NCI-H2107 treated with DMSO at 0.1 percent for 48 hours (cell line): Measurements from ENCODE around the gene FGF18.

ENCODE experiments used
- DNase-seq: peaks from one replicate; lab custom pipeline; 2025; ENCODE audit not compliant: unreplicated experiment; lab: John Stamatoyannopoulos, UW

Gene FGF18

GRCh38 chr5:171421331-171422262 lies 2.1 kb downstream of the FGF18 start:
- DNase-seq: no peak

- DNase-seq: no peak
Measured at GRCh38 chr5:171422495-171422894, 3.0 kb downstream of the FGF18 start.

GRCh38 chr5:171422902-171423663 lies 3.6 kb downstream of the FGF18 start:
- no peak for DNase-seq

- no peak for DNase-seq
Measured at GRCh38 chr5:171424726-171425125, 5.3 kb downstream of the FGF18 start.

GRCh38 chr5:171425596-171426244 lies 6.3 kb downstream of the FGF18 start:
- no peak for DNase-seq

- DNase-seq: no peak
Measured at GRCh38 chr5:171426266-171426665, 6.8 kb downstream of the FGF18 start.

GRCh38 chr5:171426680-171427079 lies 7.2 kb downstream of the FGF18 start:
- DNase-seq: no peak

GRCh38 chr5:171427318-171428167 lies 8.1 kb downstream of the FGF18 start:
- DNase-seq: no peak

GRCh38 chr5:171428168-171428696 lies 8.8 kb downstream of the FGF18 start:
- DNase-seq: no peak

GRCh38 chr5:171428809-171429542 lies 9.5 kb downstream of the FGF18 start:
- DNase-seq: no peak

- no peak for DNase-seq
Measured at GRCh38 chr5:171429543-171429910, 10.1 kb downstream of the FGF18 start.

GRCh38 chr5:171431251-171431777 lies 11.9 kb downstream of the FGF18 start:
- no peak for DNase-seq

- no peak for DNase-seq
Measured at GRCh38 chr5:171432076-171432475, 12.6 kb downstream of the FGF18 start.

GRCh38 chr5:171432583-171433351 lies 13.3 kb downstream of the FGF18 start:
- DNase-seq: no peak

- DNase-seq: no peak
Measured at GRCh38 chr5:171433352-171433698, 13.9 kb downstream of the FGF18 start.

- no peak for DNase-seq
Measured at GRCh38 chr5:171433982-171434676, 14.7 kb downstream of the FGF18 start.

- DNase-seq: no peak
Measured at GRCh38 chr5:171434874-171435273, 15.4 kb downstream of the FGF18 start.

GRCh38 chr5:171435908-171436307 lies 16.5 kb downstream of the FGF18 start:
- DNase-seq: no peak
